K562 (cell line): Measurements from ENCODE around the gene TMED6. TPM values are rescaled to one million over a fixed set of nuclear protein-coding genes. Genes with fewer than 3 reads are reported as not detected.
A peak's percentile ranks its signal among the peaks of the same experiment; 100 is the strongest.

ENCODE experiments used
- ATAC-seq: fragments of 200-7000 bp; cut with Tn5 transposase; 3 replicates; pipeline ENCODE4 v1.9.1; 2020; ENCODE audit warnings: moderate library complexity
- BruUV-seq: library from RNA; stranded (reverse); fragments of 400-500 nt; replicated peaks from 2 replicates; lab custom pipeline; 2021; lab: Mats Ljungman, UMichigan
- CTCF ChIA-PET: fragments of 300-600 bp; formaldehyde crosslinking; extraction: SDS; loops from one replicate; lab custom pipeline; 2021; ENCODE audit warnings: low intra/inter-chr PET ratio; lab: Yijun Ruan, JAX
- POLR2A ChIA-PET: fragments of 300-600, 350-650 bp; sonication (Branson Sonifier 250); formaldehyde crosslinking; extraction: SDS; loops from one replicate; lab custom pipeline; 2021; ENCODE audit warnings: antibody characterized with exemption, inconsistent platforms; lab: Yijun Ruan, JAX
- DNase-seq, 4 experiments: peaks; one replicate each; pipeline versions ENCODE4 v3.0.0 to v3.0.0-alpha.2; 2011 to 2018; ENCODE audit warnings: low spot score in 3 of 4, mixed read lengths in 3 of 4; ENCODE audit errors: extremely low read depth in 1 of 4
- FAIRE-seq: peaks from 2 replicates; lab custom pipeline; 2011; peaks lifted over from hg19 to GRCh38; lab: Jason Lieb, UNC
- H2AFZ ChIP-seq: 2 replicates; pipeline ENCODE4 v1.6.0; 2011; ENCODE audit warnings: low read depth, low read length, control low read depth, inconsistent platforms
- H3K27ac ChIP-seq: fragments of 200-600 bp; 3 replicates; pipeline ENCODE4 v1.8.0; 2011; ENCODE audit warnings: low read depth, mild to moderate bottlenecking, control low read depth, inconsistent platforms, low read length, moderate library complexity, mixed read lengths; ENCODE audit errors: extremely low read depth
- H3K27me3 ChIP-seq, 2 experiments: fragments of 300-600 bp in 1 of 2; 2 replicates in 1 of 2; 3 replicates in 1 of 2; pipeline versions ENCODE4 v1.6.0 to v1.8.0; 2011; ENCODE audit warnings: inconsistent platforms in 2 of 2, low read length in 2 of 2, mild to moderate bottlenecking in 1 of 2, mixed read lengths in 1 of 2, moderate library complexity in 1 of 2; ENCODE audit not compliant: control insufficient read depth in 2 of 2, insufficient read depth in 2 of 2
- H3K36me3 ChIP-seq: fragments of 300-600 bp; 3 replicates; pipeline ENCODE4 v1.8.0; 2011; ENCODE audit warnings: mild to moderate bottlenecking, low read length, inconsistent platforms; ENCODE audit not compliant: control insufficient read depth, insufficient read depth
- H3K4me1 ChIP-seq, 2 experiments: fragments of 200-600 bp in 1 of 2; replicated peaks in 1 of 2; 2 replicates in 1 of 2; 3 replicates in 1 of 2; pipeline versions ENCODE4 v1.5.1 to v1.8.0; 2011; ENCODE audit warnings: inconsistent platforms in 2 of 2, low read length in 2 of 2, mild to moderate bottlenecking in 1 of 2, mixed read lengths in 1 of 2, moderate library complexity in 1 of 2; ENCODE audit not compliant: control insufficient read depth in 2 of 2, insufficient read depth in 2 of 2
- H3K4me2 ChIP-seq: 2 replicates; pipeline ENCODE4 v1.6.1; 2011; ENCODE audit warnings: low read length, control low read depth, inconsistent platforms, mixed read lengths; ENCODE audit not compliant: insufficient read depth
- H3K4me3 ChIP-seq: fragments of 200-600 bp; sonication (generic), shearing (Covaris generic); 2 replicates; pipeline ENCODE4 v1.5.1; 2016; ENCODE audit warnings: control low read depth, inconsistent platforms
- H3K79me2 ChIP-seq: fragments of 200-600 bp; 3 replicates; pipeline ENCODE4 v1.8.0; 2011; ENCODE audit warnings: low read length, inconsistent platforms; ENCODE audit not compliant: control insufficient read depth, insufficient read depth
- H3K9ac ChIP-seq, 2 experiments: 2 replicates each; pipeline versions ENCODE4 v1.6.0 to v1.6.1; 2011; ENCODE audit warnings: low read depth in 2 of 2, low read length in 2 of 2, control low read depth in 1 of 2, inconsistent platforms in 1 of 2, mild to moderate bottlenecking in 1 of 2, mixed read lengths in 1 of 2; ENCODE audit not compliant: insufficient read depth in 1 of 2
- H3K9me1 ChIP-seq: one replicate; pipeline ENCODE4 v1.6.0; 2011; ENCODE audit warnings: inconsistent platforms, mild to moderate bottlenecking, low read length, moderate library complexity; ENCODE audit not compliant: control insufficient read depth, insufficient read depth
- H3K9me3 ChIP-seq: replicated peaks from 2 replicates; pipeline ENCODE4 v1.5.1; 2011; ENCODE audit warnings: low read depth, low read length, inconsistent platforms; ENCODE audit not compliant: control insufficient read depth, insufficient read depth
- H4K20me1 ChIP-seq: replicated peaks from 2 replicates; pipeline ENCODE4 v1.6.1; 2011; ENCODE audit warnings: low read length, inconsistent platforms, mixed read lengths; ENCODE audit not compliant: control insufficient read depth, insufficient read depth
- CHAMP1 ChIP-seq: fragments of 450-650 bp; IDR thresholded peaks from 2 replicates; pipeline ENCODE4 v1.6.1; 2016; ENCODE audit warnings: mild to moderate bottlenecking
- CTCF ChIP-seq, 3 experiments: IDR thresholded peaks in 2 of 3; conservative IDR thresholded peaks in 1 of 3; 2 replicates each; pipeline ENCODE4 v1.5.1; 2011 to 2012; ENCODE audit warnings: low read length in 3 of 3, mild to moderate bottlenecking in 3 of 3, control low read depth in 2 of 3, improper control_type of control experiment in 1 of 3, inconsistent platforms in 1 of 3, low read depth in 1 of 3, mixed read lengths in 1 of 3, moderate library complexity in 1 of 3; ENCODE audit not compliant: insufficient read depth in 2 of 3
- FOXJ3 ChIP-seq: sonication (generic); formaldehyde crosslinking; IDR thresholded peaks from 2 replicates; pipeline ENCODE4 v1.4.0; 2020; ENCODE audit warnings: mild to moderate bottlenecking, missing genetic modification reagents
- RCOR1 ChIP-seq, 2 experiments: IDR thresholded peaks; 2 replicates each; pipeline ENCODE4 v1.6.1; 2012; ENCODE audit warnings: low read depth in 2 of 2, low read length in 2 of 2, borderline replicate concordance in 1 of 2, improper control_type of control experiment in 1 of 2
- ZBTB40 ChIP-seq, 2 experiments: fragments of 450-650 bp in 1 of 2; sonication (generic) in 1 of 2; formaldehyde crosslinking in 1 of 2; IDR thresholded peaks; 2 replicates each; pipeline versions ENCODE4 v1.7.1 to v1.9.0; 2016 to 2022; ENCODE audit warnings: inconsistent platforms in 1 of 2, mild to moderate bottlenecking in 1 of 2, missing genetic modification reagents in 1 of 2
- WGBS: fragments of 100-300 bp; shearing (Covaris generic); methylation state at CpG from one replicate; pipeline ENCODE4 v1.1.6; 2016; ENCODE audit warnings: low coverage, mixed read lengths; ENCODE audit not compliant: insufficient coverage; ENCODE audit errors: missing lambda C conversion rate; 5-methylcytosine and 5-hydroxymethylcytosine counted together
- in situ Hi-C: fragments of 300-500 bp; cut with MboI; formaldehyde crosslinking; loops from 4 replicates; pipeline ENCODE4 v1.15.0; 2018; ENCODE audit warnings: inconsistent platforms, mixed read lengths
- intact Hi-C: fragments of 100-400 bp; cut with micrococcal nuclease; formaldehyde crosslinking; loops from 2 replicates; pipeline ENCODE4 v1.14.2; 2022
- polyA plus RNA-seq, 8 experiments: library from polyadenylated mRNA; depleted of rRNA in 4 of 8; stranded (reverse) in 5 of 8; unstranded in 3 of 8; fragments of >200 nt; fragmentation: Nextera tagmentation in 2 of 8; fragmentation: Illumina TruSeq in 1 of 8; extraction: Ambion mirVana in 2 of 8; extraction: Trizol in 1 of 8; gene quantifications; 2 replicates each; pipeline versions ENCODE4 v1.2.1 to v1.2.3, GENCODE V29; 2011 to 2014; ENCODE audit warnings: inconsistent platforms in 1 of 8, missing spikeins in 1 of 8
- total RNA-seq, 7 experiments: library from RNA; depleted of rRNA in 6 of 7; stranded (reverse); fragments of >200 nt in 6 of 7; fragmentation: Illumina TruSeq in 2 of 7; extraction: Trizol in 2 of 7; gene quantifications; 2 replicates each; pipeline versions ENCODE4 v1.2.1 to v1.2.3, GENCODE V29; 2011 to 2021; ENCODE audit warnings: low replicate concordance in 1 of 7

TMED6 gene
- total and polyA plus RNA-seq, 9 of the 15 experiments (the other 6 are each of a cell fraction or from before 2014, with no cell fraction given), result 0.14 to 0.45 (median 0.25) TPM; not detected in 2

- no peaks in the 10 kb centered on the region for H4K20me1 ChIP-seq
- intact Hi-C loops, result loop anchor here (5.0 kb wide), 1 partner anchor 43 kb away; no protein-coding TSS in a partner anchor
- peak within 1 kb of the TSS; percentile 94 for H3K4me3 ChIP-seq
- peak within 1 kb of the TSS; percentile 96 to 99 for H3K9ac ChIP-seq
- peaks cover 56% of the 10 kb centered on the region for H3K79me2 ChIP-seq
- H3K4me1 ChIP-seq, result peaks cover 13 to 14% of the 10 kb centered on the region in 2 experiments
- FAIRE-seq, result peak; percentile 100
- TSS peak; percentile 69 for BruUV-seq
- ChIA-PET CTCF (interaction anchor here (1.4 to 1.5 kb wide), 2 partner anchors 9 to 28 kb away, joined by 4 to 8 read pairs; partner anchors contain the start of genes PDF and VPS4A), POLR2A (interaction anchor here (0.6 to 4.6 kb wide), 9 partner anchors 10 to 385 kb away, joined by 3 to 33 read pairs (median 3); partner anchors contain the start of genes PDF and TMED6)
- H3K4me2 ChIP-seq, result peak within 1 kb of the TSS; percentile 100
- WGBS, result 0% methylated on average over 60 of the region's 77 CpGs
- no peaks in the 10 kb centered on the region for H3K9me1 ChIP-seq
- in situ Hi-C loops, result no loop called here
- peak within 1 kb of the TSS; percentile 94 for H2AFZ ChIP-seq
- H3K9me3 ChIP-seq, result no peaks in the 10 kb centered on the region
- peak within 1 kb of the TSS; percentile 90 for H3K27ac ChIP-seq
- peak; percentile 98 for ATAC-seq
- peaks cover 75% of the 10 kb centered on the region for H3K36me3 ChIP-seq
- DNase-seq, result peak; percentile 79 to 98 (median 86)
- no peaks in the 10 kb centered on the region for H3K27me3 ChIP-seq
- TF ChIP-seq CHAMP1 (peak; percentile 94), RCOR1 (IDR thresholded peaks at IDR 0.05; ENCODE audit: borderline replicate concordance in 1 of 2, low read depth in 2 of 2, low read length in 2 of 2) (peak in 1 of 2 experiments; percentile 51; a peak in 1 of 4 replicates), FOXJ3 (CRISPR knock-in tag) (no peak), ZBTB40 (IDR thresholded peaks at IDR 0.05) (peak; percentile 99), ZBTB40 (CRISPR knock-in tag; IDR thresholded peaks at IDR 0.05) (no peak), CTCF (IDR thresholded peaks at IDR 0.05 in 2 of 3, conservative IDR thresholded peaks at IDR 0.05 in 1 of 3; ENCODE audit: insufficient read depth in 2 of 3, low read depth in 1 of 3, low read length in 3 of 3) (peak; percentile 72 to 84 (median 84))
Observed at GRCh38 chr16:69339289-69340094, 12.1 kb downstream of the TMED6 start, which contains the start of the genes COG8 and NIP7. COG8 (minus strand) TSS chr16:69339564; CDS start chr16:69339552, 12 bp downstream. NIP7 (plus strand) TSS chr16:69339772; CDS start chr16:69339830, 58 bp downstream.
